Caco-2 (cell line): ENCODE results near the gene IRAK3. TPM values are rescaled to one million over a fixed set of nuclear protein-coding genes. Genes with fewer than 3 reads are reported as not detected.
"Not testable (repeated sequence)": the region's sequence is repeated elsewhere in the genome, so short reads cannot be mapped to it uniquely, and the experiment has no call there.

Source experiments
- BruUV-seq: library from RNA; stranded (reverse); fragments of 400-500 nt; replicated peaks from 2 replicates; lab custom pipeline; 2021; lab: Mats Ljungman, UMichigan
- CTCF ChIA-PET: fragments of 300-600 bp; sonication (Branson Sonifier 250); formaldehyde crosslinking; loops from one replicate; lab custom pipeline; 2022; ENCODE audit warnings: antibody characterized with exemption; lab: Charles Lee
- POLR2A ChIA-PET: fragments of 300-600 bp; sonication (Branson Sonifier 250); formaldehyde crosslinking; loops from one replicate; lab custom pipeline; 2022; ENCODE audit warnings: antibody characterized with exemption; lab: Charles Lee
- DNase-seq, 2 experiments: peaks; one replicate each; pipeline versions ENCODE4 v3.0.0 to v3.0.0-alpha.2; 2020 to 2022
- H3K27me3 ChIP-seq: replicated peaks from 2 replicates; pipeline ENCODE4 v1.6.0; 2011; ENCODE audit warnings: low read length; ENCODE audit not compliant: control insufficient read depth, insufficient read depth
- H3K36me3 ChIP-seq: 2 replicates; pipeline ENCODE4 v1.5.1; 2011; ENCODE audit warnings: low read length; ENCODE audit not compliant: control insufficient read depth, insufficient read depth
- H3K4me1 ChIP-seq: fragments of 250-450 bp; sonication (Bioruptor Pico); 2 replicates; pipeline ENCODE4 v1.5.1; 2020; ENCODE audit warnings: mild to moderate bottlenecking
- H3K4me3 ChIP-seq: 2 replicates; pipeline ENCODE4 v1.5.1; 2011; ENCODE audit warnings: low read depth, mild to moderate bottlenecking, control low read depth, low read length
- H3K9me3 ChIP-seq: fragments of 250-450 bp; sonication (Bioruptor Pico); 2 replicates; pipeline ENCODE4 v1.5.1; 2020; ENCODE audit warnings: mild to moderate bottlenecking, moderate library complexity
- H3K27ac Mint-ChIP-seq: one replicate; pipeline ENCODE4 v1.8.0; 2022; ENCODE audit warnings: mixed read lengths; ENCODE audit not compliant: unreplicated experiment
- H3K27me3 Mint-ChIP-seq: one replicate; pipeline ENCODE4 v1.8.0; 2022; ENCODE audit warnings: mixed read lengths; ENCODE audit not compliant: insufficient read depth, unreplicated experiment
- H3K36me3 Mint-ChIP-seq: one replicate; pipeline ENCODE4 v1.8.0; 2022; ENCODE audit warnings: mild to moderate bottlenecking, mixed read lengths; ENCODE audit not compliant: insufficient read depth, unreplicated experiment
- H3K4me1 Mint-ChIP-seq: one replicate; pipeline ENCODE4 v1.8.0; 2022; ENCODE audit warnings: low read depth, mixed read lengths; ENCODE audit not compliant: unreplicated experiment
- H3K4me3 Mint-ChIP-seq: one replicate; pipeline ENCODE4 v1.8.0; 2022; ENCODE audit warnings: mild to moderate bottlenecking, moderate library complexity, mixed read lengths; ENCODE audit not compliant: unreplicated experiment
- H3K9me3 Mint-ChIP-seq: one replicate; pipeline ENCODE4 v1.8.0; 2022; ENCODE audit warnings: mixed read lengths; ENCODE audit not compliant: unreplicated experiment
- CTCF ChIP-seq, 2 experiments: fragments of 200-600 bp in 1 of 2; IDR thresholded peaks; 1 replicate in 1 of 2; 2 replicates in 1 of 2; pipeline versions ENCODE4 v1.5.1 to v1.8.0; 2011 to 2022; ENCODE audit warnings: antibody characterized with exemption in 1 of 2, control low read depth in 1 of 2, inconsistent platforms in 1 of 2, low read depth in 1 of 2, low read length in 1 of 2, mild to moderate bottlenecking in 1 of 2, moderate library complexity in 1 of 2; ENCODE audit not compliant: insufficient read depth in 1 of 2, severe bottlenecking in 1 of 2, unreplicated experiment in 1 of 2
- intact Hi-C: fragments of 100-400 bp; cut with micrococcal nuclease; formaldehyde crosslinking; loops from one replicate; pipeline ENCODE4 v1.10.0; 2022; ENCODE audit not compliant: unreplicated experiment
- total RNA-seq: library from RNA; stranded (reverse); gene quantifications from 2 replicates; pipeline ENCODE4 v1.2.3, GENCODE V29; 2022

The IRAK3 gene
- total RNA-seq, 1 experiment from 2014 or later, result not detected

- not testable (repeated sequence) for H3K27me3 ChIP-seq, H3K36me3 ChIP-seq, H3K27me3 Mint-ChIP-seq, H3K36me3 Mint-ChIP-seq, BruUV-seq, H3K4me3 ChIP-seq, H3K9me3 Mint-ChIP-seq, H3K9me3 ChIP-seq
- TF ChIP-seq CTCF (IDR thresholded peaks at IDR 0.05; ENCODE audit: insufficient read depth in 1 of 2, low read depth in 1 of 2, low read length in 1 of 2, severe bottlenecking in 1 of 2, unreplicated experiment in 1 of 2), result peak in 1 of 2 experiments; percentile 26
- peaks cover 11% of the 10 kb centered on the region for H3K4me1 Mint-ChIP-seq
- intact Hi-C loops, result loop anchor here (1.0 kb wide), 3 partner anchors 19 to 89 kb away; partner anchors contain the start of gene TMBIM4
- peak overlapping the region; percentile 16 for H3K27ac Mint-ChIP-seq
- peak overlapping the region; percentile 63 for H3K4me3 Mint-ChIP-seq
- ChIA-PET CTCF (interaction anchor here (0.5 to 1.6 kb wide), 5 partner anchors 12 to 934 kb away, joined by 3 to 9 read pairs (median 5); partner anchors contain the start of genes LLPH and TMBIM4), POLR2A (interaction anchor here (0.7 to 1.3 kb wide), 2 partner anchors 64 to 69 kb away, joined by 3 to 5 read pairs; partner anchors contain the start of gene TMBIM4)
- H3K4me1 ChIP-seq, result peaks cover 15% of the 10 kb centered on the region
- DNase-seq, result peak; percentile 78 to 89
These were observed 45.2 kb downstream of the IRAK3 start for GRCh38 chr12:66234037-66234693.

GRCh38 chr12:66234773-66235625, 46.0 kb downstream of the IRAK3 start:
- not testable (repeated sequence) for H3K27me3 ChIP-seq, H3K9me3 ChIP-seq, H3K9me3 Mint-ChIP-seq, BruUV-seq, H3K36me3 ChIP-seq, H3K27me3 Mint-ChIP-seq, H3K27ac Mint-ChIP-seq, H3K36me3 Mint-ChIP-seq
- Histone ChIP-seq H3K4me3 (peak overlapping the region; percentile 45), H3K4me1 (peaks cover 15% of the 10 kb centered on the region)
- intact Hi-C loops, result loop anchor here (1.0 kb wide), 3 partner anchors 20 to 90 kb away; partner anchors contain the start of gene TMBIM4
- DNase-seq, result peak; percentile 56 to 58
- ChIA-PET CTCF (interaction anchor here (0.5 to 2.6 kb wide), 4 partner anchors 34 to 934 kb away, joined by 4 to 10 read pairs (median 6); partner anchors contain the start of gene TMBIM4), POLR2A (interaction anchor here (0.7 to 1.3 kb wide), 2 partner anchors 65 to 68 kb away, joined by 3 to 5 read pairs; partner anchors contain the start of gene TMBIM4)
- H3K4me3 Mint-ChIP-seq, result peak overlapping the region; percentile 63
- peaks cover 11% of the 10 kb centered on the region for H3K4me1 Mint-ChIP-seq

- Histone ChIP-seq H3K27me3 (no peaks in the 10 kb centered on the region), H3K36me3 (no peaks in the 10 kb centered on the region), H3K4me1 (peaks cover 15% of the 10 kb centered on the region), H3K9me3 (no peaks in the 10 kb centered on the region), H3K4me3 (peak overlapping the region; percentile 45)
- ChIA-PET CTCF (interaction anchor here (0.7 to 2.6 kb wide), 4 partner anchors 21 to 91 kb away, joined by 3 to 10 read pairs (median 6); partner anchors contain the start of gene TMBIM4), POLR2A (no interaction called here)
- intact Hi-C loops, result no loop called here
- H3K36me3 Mint-ChIP-seq, result peaks cover 6% of the 10 kb centered on the region
- DNase-seq, result no peak
- peak overlapping the region; percentile 63 for H3K4me3 Mint-ChIP-seq
- no peaks in the 10 kb centered on the region for H3K27me3 Mint-ChIP-seq
- no TSS peak for BruUV-seq
- TF ChIP-seq CTCF (IDR thresholded peaks at IDR 0.05; ENCODE audit: insufficient read depth in 1 of 2, low read depth in 1 of 2, low read length in 1 of 2, severe bottlenecking in 1 of 2, unreplicated experiment in 1 of 2), result peak; percentile 4 to 17
- H3K27ac Mint-ChIP-seq, result no peak overlapping the region
- no peaks in the 10 kb centered on the region for H3K9me3 Mint-ChIP-seq
- peaks cover 11% of the 10 kb centered on the region for H3K4me1 Mint-ChIP-seq
These were observed 46.7 kb downstream of the IRAK3 start for GRCh38 chr12:66235626-66236281.

GRCh38 chr12:66236282-66236675, 47.3 kb downstream of the IRAK3 start:
- H3K27ac Mint-ChIP-seq, H3K27me3 Mint-ChIP-seq, H3K9me3 Mint-ChIP-seq, DNase-seq, H3K36me3 Mint-ChIP-seq, BruUV-seq, H3K9me3 ChIP-seq, H3K4me3 ChIP-seq, H3K36me3 ChIP-seq, intact Hi-C loops, H3K27me3 ChIP-seq: not testable (repeated sequence)
- H3K4me1 Mint-ChIP-seq, result peaks cover 11% of the 10 kb centered on the region
- POLR2A ChIA-PET, result interaction anchor here (0.6 kb wide), 1 partner anchor 1072 kb away, joined by 4 read pairs; no protein-coding TSS in a partner anchor
- CTCF ChIA-PET, result interaction anchor here (0.7 to 2.6 kb wide), 2 partner anchors 21 to 33 kb away, joined by 3 to 5 read pairs; no protein-coding TSS in a partner anchor
- peaks cover 15% of the 10 kb centered on the region for H3K4me1 ChIP-seq
- H3K4me3 Mint-ChIP-seq, result peak overlapping the region; percentile 24
